HG03045 (cell line): ENCODE measurements around the gene COL2A1.

Experiments used
- ATAC-seq: cut with Tn5 transposase; IDR thresholded peaks from one replicate; pipeline ENCODE4 v1.9.1; 2021; ENCODE audit warnings: mild to moderate bottlenecking, moderate library complexity; ENCODE audit not compliant: unreplicated experiment

The COL2A1 gene

GRCh38 chr12:48015954-48016353, 11.7 kb upstream of the COL2A1 start:
- no peak for ATAC-seq

GRCh38 chr12:48015129-48015528, 10.9 kb upstream of the COL2A1 start:
- no peak for ATAC-seq

DNA sequence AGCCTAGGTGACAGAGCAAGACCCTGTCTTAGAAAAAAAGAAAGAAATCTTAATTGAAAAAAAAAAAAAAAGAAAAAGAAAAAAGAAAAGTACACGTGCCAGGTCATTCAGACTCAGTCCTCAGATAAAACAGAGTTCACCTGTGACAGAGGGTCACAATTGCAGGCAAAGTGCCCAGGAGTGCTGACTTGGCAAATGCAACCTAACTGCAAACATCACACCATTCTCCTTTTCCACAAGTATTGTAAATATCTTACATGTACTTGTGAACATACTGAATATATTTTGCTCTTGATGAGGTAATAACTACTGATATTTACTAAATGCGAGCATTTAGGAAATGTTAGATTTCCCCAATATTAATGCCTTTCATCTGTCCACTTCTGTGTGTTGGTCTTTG, 9.0 kb upstream of the COL2A1 start:
- no peak for ATAC-seq

- ATAC-seq = no peak
Measured at GRCh38 chr12:48012070-48012469, 7.8 kb upstream of the COL2A1 start.

DNA sequence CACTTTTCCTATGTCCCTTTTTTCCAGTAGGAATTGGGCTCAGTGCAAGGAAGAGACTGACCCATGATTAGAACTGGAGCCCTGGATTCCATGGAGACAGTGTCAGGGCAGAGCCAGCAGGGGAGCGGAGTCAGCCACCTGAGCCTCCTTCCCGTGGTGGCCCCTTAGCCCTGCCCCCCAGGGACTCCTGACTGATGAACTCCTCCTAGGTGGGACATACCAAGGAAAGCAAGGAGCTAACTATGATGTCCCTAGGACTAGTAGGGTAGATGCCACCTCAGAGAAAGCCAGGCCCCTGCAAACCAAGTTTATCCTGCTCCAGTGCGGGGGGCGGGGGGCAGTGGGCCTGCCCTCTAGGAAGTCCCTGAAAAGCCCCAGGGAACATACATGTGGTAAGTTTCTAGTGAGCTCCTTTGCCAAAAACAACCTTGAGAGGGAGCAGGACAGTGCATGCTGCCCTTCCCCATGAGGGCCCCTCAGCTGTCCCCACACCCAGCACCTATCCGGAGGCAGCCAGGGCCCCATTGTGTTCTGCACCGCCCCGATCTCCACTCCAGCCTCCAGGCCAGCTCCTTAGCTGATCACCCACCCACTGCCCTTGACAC, 6.2 kb upstream of the COL2A1 start:
- ATAC-seq = no peak

DNA sequence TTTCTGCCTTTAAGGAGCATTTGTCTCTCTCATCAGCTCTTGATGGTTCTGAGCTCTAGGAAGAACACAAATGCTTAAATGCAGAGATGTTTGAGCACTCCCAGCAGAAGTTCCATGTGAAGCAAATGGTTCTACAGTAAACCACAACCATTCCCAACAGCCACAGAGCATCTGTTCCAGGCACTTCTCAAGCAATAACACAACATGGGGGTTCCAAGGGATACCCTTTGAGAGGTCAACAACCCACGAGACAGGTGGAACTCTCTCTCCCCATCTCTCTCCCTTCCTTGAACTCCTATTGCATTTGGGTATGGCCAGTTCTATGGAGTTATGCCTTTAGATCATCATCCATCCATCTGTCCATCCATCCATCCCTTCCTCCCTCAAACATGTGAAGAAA, 5.2 kb upstream of the COL2A1 start:
- ATAC-seq = no peak

GRCh38 chr12:48008950-48009349, 4.7 kb upstream of the COL2A1 start:
- ATAC-seq = no peak

- ATAC-seq = no peak
Measured at GRCh38 chr12:48008349-48008748, 4.1 kb upstream of the COL2A1 start.

DNA sequence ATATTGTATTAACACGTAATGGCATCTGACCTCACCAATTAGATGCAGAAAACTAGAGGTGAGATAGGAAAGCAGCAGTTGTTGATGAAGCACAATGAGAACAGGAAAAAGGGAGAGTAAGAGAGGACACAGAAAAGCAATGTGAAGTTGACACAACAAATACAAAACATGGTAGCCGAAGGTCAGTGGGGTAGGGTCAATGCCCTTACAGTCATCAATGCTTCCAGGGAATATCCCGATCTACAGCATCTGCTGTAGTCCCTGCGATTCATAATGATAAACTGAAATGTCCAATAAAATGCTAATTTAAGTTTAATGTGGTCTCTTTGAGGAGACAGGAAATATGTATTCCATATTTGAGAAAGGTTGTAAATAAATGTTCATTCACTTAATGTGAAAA, 2.9 kb upstream of the COL2A1 start:
- ATAC-seq = no peak

DNA sequence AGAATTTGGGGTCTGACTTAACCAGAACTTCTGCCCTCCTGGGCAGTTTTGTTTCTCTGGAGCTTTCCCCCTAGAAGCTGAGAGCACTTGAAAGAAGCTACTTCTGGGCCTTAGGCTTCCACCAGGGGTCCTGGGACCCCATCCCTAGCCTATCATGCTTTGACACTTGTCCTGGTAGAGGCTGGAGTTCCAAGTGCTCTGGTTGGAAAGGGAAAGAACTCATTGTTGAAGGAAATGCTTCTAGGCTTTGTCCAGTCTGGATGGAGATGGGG, 1.4 kb upstream of the COL2A1 start:
- no peak for ATAC-seq

- no peak for ATAC-seq
Measured at GRCh38 chr12:48005001-48005749, 899 bp upstream of the COL2A1 start.

DNA sequence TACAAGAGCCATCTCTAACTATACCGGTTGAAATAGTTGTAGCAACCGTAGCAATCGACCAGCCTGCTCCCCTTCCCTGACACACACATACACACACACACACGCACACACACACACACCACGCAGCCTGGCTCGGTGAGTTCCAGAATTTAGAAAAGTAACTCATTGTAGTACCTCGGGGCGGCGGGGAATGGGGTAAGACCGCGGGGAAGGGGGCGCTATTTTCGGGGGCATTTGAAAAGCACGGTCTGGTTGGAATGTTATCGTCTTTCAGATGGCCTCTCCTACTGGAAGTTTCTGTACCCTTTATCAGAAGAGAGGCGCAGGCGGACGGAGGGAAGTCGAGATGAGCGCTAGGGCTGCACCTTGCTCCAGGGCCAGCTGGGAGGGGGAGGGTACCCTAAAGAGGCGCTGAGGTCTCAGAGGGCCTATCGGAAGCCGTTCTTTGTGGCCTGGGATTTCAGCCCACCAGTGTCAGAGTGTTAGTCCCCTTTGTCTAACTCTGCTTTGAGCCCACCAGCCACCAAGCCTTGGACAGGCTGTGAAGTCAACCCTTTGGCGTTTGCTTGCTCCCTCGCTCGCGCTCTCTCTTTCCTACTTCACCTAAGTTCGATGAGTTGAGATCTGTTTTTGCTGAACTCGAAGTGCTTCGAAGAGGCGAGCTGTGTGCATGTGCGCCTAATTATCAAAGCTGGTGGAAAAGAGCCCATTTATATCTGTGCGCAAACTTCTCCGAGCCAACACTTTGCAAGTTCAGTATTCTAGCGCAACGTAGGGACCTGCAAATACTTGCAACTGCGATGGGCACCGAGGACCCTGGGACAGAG, 837 bp downstream of the COL2A1 start:
- ATAC-seq = no peak

GRCh38 chr12:48002773-48003218, 1.5 kb downstream of the COL2A1 start:
- no peak for ATAC-seq

DNA sequence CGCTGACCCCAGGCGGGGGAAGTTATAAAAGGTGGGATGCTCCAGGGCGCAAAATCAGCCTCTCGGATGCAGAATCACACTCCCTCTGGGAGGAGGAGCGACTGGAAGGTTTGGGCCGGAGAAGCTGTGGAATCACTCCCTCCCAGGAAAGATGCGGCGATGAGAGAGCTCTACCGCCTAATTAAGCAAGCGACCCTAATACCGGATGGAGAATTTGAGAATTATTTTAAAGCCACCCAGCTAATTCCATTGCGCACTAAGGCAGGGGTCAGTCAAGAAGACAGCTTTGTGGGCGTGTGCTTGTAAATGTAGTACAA, 1.9 kb downstream of the COL2A1 start:
- no peak for ATAC-seq

- no peak for ATAC-seq
Measured at GRCh38 chr12:48001505-48002413, 2.5 kb downstream of the COL2A1 start.

GRCh38 chr12:48000878-48001504, 3.3 kb downstream of the COL2A1 start:
- ATAC-seq = no peak

DNA sequence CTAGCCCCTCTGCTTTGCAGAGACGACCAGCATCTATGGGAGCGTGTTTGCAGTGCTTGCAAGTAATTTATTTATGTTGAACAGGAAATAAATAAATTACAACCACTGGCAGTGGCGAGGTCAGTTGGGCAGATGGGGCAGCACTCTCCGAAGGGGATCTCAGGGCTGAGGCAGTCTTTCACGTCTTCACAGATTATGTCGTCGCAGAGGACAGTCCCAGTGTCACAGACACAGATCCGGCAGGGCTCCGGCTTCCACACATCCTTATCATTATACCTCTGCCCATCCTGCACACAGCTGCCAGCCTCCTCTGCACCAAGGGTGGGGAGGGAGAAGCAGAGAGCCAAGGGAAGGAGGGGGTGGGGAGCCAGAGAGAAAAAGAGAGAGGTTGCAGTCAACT, 4.5 kb downstream of the COL2A1 start:
- ATAC-seq = no peak

DNA sequence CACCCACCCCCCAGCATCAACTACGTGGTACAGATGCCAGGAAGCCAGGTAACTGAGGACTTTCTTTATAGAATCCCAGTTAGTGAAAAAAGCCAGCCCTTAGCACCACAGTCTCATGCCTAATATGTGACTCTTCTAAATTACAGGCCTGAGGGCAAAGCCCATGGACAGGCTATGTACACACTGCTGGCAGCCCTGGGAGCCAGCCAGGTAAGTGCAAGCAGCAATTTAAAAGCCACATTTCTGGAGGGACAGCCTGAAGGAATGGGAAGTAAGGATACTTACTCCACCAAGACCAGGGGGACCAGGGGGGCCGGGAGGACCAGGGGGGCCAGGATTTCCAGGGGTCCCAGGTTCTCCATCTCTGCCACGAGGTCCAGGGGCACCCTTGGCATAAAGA, 7.0 kb downstream of the COL2A1 start:
- ATAC-seq = no peak

DNA sequence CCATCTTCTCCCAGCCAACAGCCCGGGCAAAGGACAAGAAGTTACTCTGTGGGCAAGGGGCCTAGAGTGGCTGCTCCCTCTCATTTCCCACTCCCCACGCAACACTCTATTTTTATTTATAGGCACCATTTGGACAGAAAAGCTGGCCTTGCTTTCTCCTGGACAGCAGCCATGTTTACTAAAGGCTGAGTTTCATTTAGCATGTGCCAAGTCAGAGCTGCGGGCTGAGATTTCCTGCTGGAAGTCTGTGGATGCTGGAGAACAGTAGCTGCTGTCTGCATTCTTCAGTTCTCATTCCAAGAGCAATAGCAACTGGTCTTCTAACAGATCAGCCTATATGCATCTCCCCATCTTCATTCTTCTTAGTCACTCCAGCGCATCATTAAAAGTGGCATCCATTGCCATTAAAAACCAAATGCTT, 8.3 kb downstream of the COL2A1 start:
- ATAC-seq = no peak

GRCh38 chr12:47993491-47993890, 10.8 kb downstream of the COL2A1 start:
- no peak for ATAC-seq

DNA sequence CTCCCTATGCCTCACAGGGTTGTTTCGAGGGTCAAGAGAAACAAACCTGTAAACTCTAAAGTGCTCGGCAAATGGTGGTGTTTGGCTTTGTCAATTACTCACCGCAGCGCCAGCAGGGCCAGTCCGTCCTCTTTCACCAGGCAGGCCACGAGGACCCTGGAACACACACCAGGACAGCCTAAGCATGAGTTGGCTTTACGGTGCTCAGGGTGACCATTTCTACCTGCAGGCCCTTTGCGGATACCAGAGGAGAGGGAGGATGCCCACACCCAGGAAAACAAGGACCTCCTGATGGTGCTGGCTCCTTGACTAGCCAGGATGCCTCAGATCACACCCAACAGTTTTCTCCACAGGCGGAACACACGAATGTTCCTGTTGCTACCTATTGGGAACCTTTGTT, 11.5 kb downstream of the COL2A1 start:
- ATAC-seq = no peak
